PC-3 (cell line): ENCODE data around the gene KAT2A.
"Not testable (repeated sequence)": the region's sequence is repeated elsewhere in the genome, so short reads cannot be mapped to it uniquely, and the experiment has no call there.

Experiments
- CTCF ChIP-seq: fragments of 300-600 bp; sonication (generic); conservative IDR thresholded peaks from 2 replicates; pipeline ENCODE4 v1.5.1; 2017; ENCODE audit warnings: antibody characterized with exemption, low read depth, mild to moderate bottlenecking, low read length
- EZH2 ChIP-seq: fragments of 300-600 bp; sonication (generic); IDR thresholded peaks from one replicate; pipeline ENCODE4 v1.6.1; 2017; ENCODE audit warnings: antibody characterized with exemption, mild to moderate bottlenecking, low read length; ENCODE audit not compliant: unreplicated experiment

- not testable (repeated sequence) for TF ChIP-seq CTCF, EZH2
Observed at GRCh38 chr17:42143138-42143537, 22.0 kb upstream of the KAT2A start.
